ENCODE measurements around the gene PTPRJ.

- TF ChIP-seq TAF1 (IDR thresholded peaks at IDR 0.05; ENCODE audit: low read depth), result no peak
- TF ChIP-seq CTCF (IDR thresholded peaks at IDR 0.05; ENCODE audit: poor library complexity, severe bottlenecking), result no peak
- TF ChIP-seq SMC3 (conservative IDR thresholded peaks at IDR 0.05; ENCODE audit: poor library complexity), result no peak
- TF ChIP-seq POLR2AphosphoS5 (IDR thresholded peaks at IDR 0.05), result no peak
- TF ChIP-seq MXI1 (conservative IDR thresholded peaks at IDR 0.05; ENCODE audit: poor library complexity, severe bottlenecking), result no peak
- no peak for TF ChIP-seq RAD21 (conservative IDR thresholded peaks at IDR 0.05)
- no peak for TF ChIP-seq EZH2 (IDR thresholded peaks at IDR 0.05; ENCODE audit: borderline replicate concordance, insufficient read depth, low read length, poor library complexity, severe bottlenecking)
- no peak for TF ChIP-seq REST (IDR thresholded peaks at IDR 0.05; ENCODE audit: borderline replicate concordance)
Observed at GRCh38 chr11:48142889-48143288, 162.5 kb downstream of the PTPRJ start.
